Stimulated activated CD4-positive, alpha-beta T cell treated with anti-CD3 and anti-CD28 coated beads, Interleukin-4, amount 100 ng/mL, for 1 hour (primary cell): ENCODE results near the gene AKAP17A.
"Not testable (repeated sequence)": the region's sequence is repeated elsewhere in the genome, so short reads cannot be mapped to it uniquely, and the experiment has no call there.

Experiments
- DNase-seq: peaks from one replicate; pipeline ENCODE4 v3.0.0-alpha.2; 2020

Gene AKAP17A

GRCh38 chrX:1591102-1591862 lies at the start of gene AKAP17A:
Gene AKAP17A (plus strand): TSS chrX:1591604. CDS start chrX:1593463, 1,859 bp downstream.
- DNase-seq = peak; percentile 98

GRCh38 chrX:1542994-1543725 lies 48.2 kb upstream of the AKAP17A start:
- DNase-seq = no peak

GRCh38 chrX:1545776-1546408 lies 45.5 kb upstream of the AKAP17A start:
- no peak for DNase-seq

GRCh38 chrX:1546691-1547251 lies 44.6 kb upstream of the AKAP17A start:
- DNase-seq = no peak

GRCh38 chrX:1551959-1552546 lies 39.4 kb upstream of the AKAP17A start:
- no peak for DNase-seq

GRCh38 chrX:1554469-1555210 lies 36.8 kb upstream of the AKAP17A start:
- peak; percentile 14 for DNase-seq

GRCh38 chrX:1555370-1555769 lies 36.0 kb upstream of the AKAP17A start:
- no peak for DNase-seq

GRCh38 chrX:1557442-1557841 lies 34.0 kb upstream of the AKAP17A start:
- DNase-seq = not testable (repeated sequence)

GRCh38 chrX:1558761-1559468 lies 32.5 kb upstream of the AKAP17A start:
- DNase-seq = no peak

- DNase-seq = no peak
These were observed 30.2 kb upstream of the AKAP17A start for GRCh38 chrX:1561164-1561563.

- not testable (repeated sequence) for DNase-seq
These were observed 27.3 kb upstream of the AKAP17A start for GRCh38 chrX:1564077-1564476.

- DNase-seq = no peak
These were observed 26.4 kb upstream of the AKAP17A start for GRCh38 chrX:1564750-1565683.

- not testable (repeated sequence) for DNase-seq
These were observed 17.2 kb upstream of the AKAP17A start for GRCh38 chrX:1574181-1574580.

- no peak for DNase-seq
These were observed 15.0 kb upstream of the AKAP17A start for GRCh38 chrX:1576201-1576992.

- DNase-seq = no peak
These were observed 13.6 kb upstream of the AKAP17A start for GRCh38 chrX:1577845-1578244.

GRCh38 chrX:1578511-1579173 lies 12.8 kb upstream of the AKAP17A start:
- no peak for DNase-seq

- DNase-seq = peak; percentile 59
These were observed 10.3 kb upstream of the AKAP17A start for GRCh38 chrX:1581132-1581531.

- peak; percentile 56 for DNase-seq
These were observed 8.5 kb upstream of the AKAP17A start for GRCh38 chrX:1582686-1583437.
